K562 (cell line): Measurements from ENCODE around the gene HMOX2. TPM values are rescaled to one million over a fixed set of nuclear protein-coding genes. Genes with fewer than 3 reads are reported as not detected.

Experiments used
- ATAC-seq: fragments of 200-7000 bp; cut with Tn5 transposase; 3 replicates; pipeline ENCODE4 v1.9.1; 2020; ENCODE audit warnings: moderate library complexity
- BruUV-seq: library from RNA; stranded (reverse); fragments of 400-500 nt; replicated peaks from 2 replicates; lab custom pipeline; 2021; lab: Mats Ljungman, UMichigan
- CTCF ChIA-PET: fragments of 300-600 bp; formaldehyde crosslinking; extraction: SDS; loops from one replicate; lab custom pipeline; 2021; ENCODE audit warnings: low intra/inter-chr PET ratio; lab: Yijun Ruan, JAX
- POLR2A ChIA-PET: fragments of 300-600, 350-650 bp; sonication (Branson Sonifier 250); formaldehyde crosslinking; extraction: SDS; loops from one replicate; lab custom pipeline; 2021; ENCODE audit warnings: antibody characterized with exemption, inconsistent platforms; lab: Yijun Ruan, JAX
- DNase-seq, 4 experiments: peaks; one replicate each; pipeline versions ENCODE4 v3.0.0 to v3.0.0-alpha.2; 2011 to 2018; ENCODE audit warnings: low spot score in 3 of 4, mixed read lengths in 3 of 4; ENCODE audit errors: extremely low read depth in 1 of 4
- FAIRE-seq: peaks from 2 replicates; lab custom pipeline; 2011; peaks lifted over from hg19 to GRCh38; lab: Jason Lieb, UNC
- H2AFZ ChIP-seq: 2 replicates; pipeline ENCODE4 v1.6.0; 2011; ENCODE audit warnings: low read depth, low read length, control low read depth, inconsistent platforms
- H3K27ac ChIP-seq: fragments of 200-600 bp; 3 replicates; pipeline ENCODE4 v1.8.0; 2011; ENCODE audit warnings: low read depth, mild to moderate bottlenecking, control low read depth, inconsistent platforms, low read length, moderate library complexity, mixed read lengths; ENCODE audit errors: extremely low read depth
- H3K27me3 ChIP-seq, 2 experiments: fragments of 300-600 bp in 1 of 2; 2 replicates in 1 of 2; 3 replicates in 1 of 2; pipeline versions ENCODE4 v1.6.0 to v1.8.0; 2011; ENCODE audit warnings: inconsistent platforms in 2 of 2, low read length in 2 of 2, mild to moderate bottlenecking in 1 of 2, mixed read lengths in 1 of 2, moderate library complexity in 1 of 2; ENCODE audit not compliant: control insufficient read depth in 2 of 2, insufficient read depth in 2 of 2
- H3K36me3 ChIP-seq: fragments of 300-600 bp; 3 replicates; pipeline ENCODE4 v1.8.0; 2011; ENCODE audit warnings: mild to moderate bottlenecking, low read length, inconsistent platforms; ENCODE audit not compliant: control insufficient read depth, insufficient read depth
- H3K4me1 ChIP-seq, 2 experiments: fragments of 200-600 bp in 1 of 2; replicated peaks in 1 of 2; 2 replicates in 1 of 2; 3 replicates in 1 of 2; pipeline versions ENCODE4 v1.5.1 to v1.8.0; 2011; ENCODE audit warnings: inconsistent platforms in 2 of 2, low read length in 2 of 2, mild to moderate bottlenecking in 1 of 2, mixed read lengths in 1 of 2, moderate library complexity in 1 of 2; ENCODE audit not compliant: control insufficient read depth in 2 of 2, insufficient read depth in 2 of 2
- H3K4me2 ChIP-seq: 2 replicates; pipeline ENCODE4 v1.6.1; 2011; ENCODE audit warnings: low read length, control low read depth, inconsistent platforms, mixed read lengths; ENCODE audit not compliant: insufficient read depth
- H3K4me3 ChIP-seq: fragments of 200-600 bp; sonication (generic), shearing (Covaris generic); 2 replicates; pipeline ENCODE4 v1.5.1; 2016; ENCODE audit warnings: control low read depth, inconsistent platforms
- H3K79me2 ChIP-seq: fragments of 200-600 bp; 3 replicates; pipeline ENCODE4 v1.8.0; 2011; ENCODE audit warnings: low read length, inconsistent platforms; ENCODE audit not compliant: control insufficient read depth, insufficient read depth
- H3K9ac ChIP-seq, 2 experiments: 2 replicates each; pipeline versions ENCODE4 v1.6.0 to v1.6.1; 2011; ENCODE audit warnings: low read depth in 2 of 2, low read length in 2 of 2, control low read depth in 1 of 2, inconsistent platforms in 1 of 2, mild to moderate bottlenecking in 1 of 2, mixed read lengths in 1 of 2; ENCODE audit not compliant: insufficient read depth in 1 of 2
- H3K9me1 ChIP-seq: one replicate; pipeline ENCODE4 v1.6.0; 2011; ENCODE audit warnings: inconsistent platforms, mild to moderate bottlenecking, low read length, moderate library complexity; ENCODE audit not compliant: control insufficient read depth, insufficient read depth
- H3K9me3 ChIP-seq: replicated peaks from 2 replicates; pipeline ENCODE4 v1.5.1; 2011; ENCODE audit warnings: low read depth, low read length, inconsistent platforms; ENCODE audit not compliant: control insufficient read depth, insufficient read depth
- H4K20me1 ChIP-seq: replicated peaks from 2 replicates; pipeline ENCODE4 v1.6.1; 2011; ENCODE audit warnings: low read length, inconsistent platforms, mixed read lengths; ENCODE audit not compliant: control insufficient read depth, insufficient read depth
- ATF6 ChIP-seq: sonication (generic); formaldehyde crosslinking; IDR thresholded peaks from 2 replicates; pipeline ENCODE4 v1.4.0; 2020; ENCODE audit warnings: mild to moderate bottlenecking, missing genetic modification reagents
- BDP1 ChIP-seq: IDR thresholded peaks from 3 replicates; pipeline ENCODE4 v1.6.1; 2011; ENCODE audit not compliant: insufficient read length, insufficient read depth
- E2F5 ChIP-seq: sonication (generic); formaldehyde crosslinking; IDR thresholded peaks from 2 replicates; pipeline ENCODE4 v1.8.0; 2022; ENCODE audit warnings: mild to moderate bottlenecking, missing genetic modification reagents
- ERF ChIP-seq: fragments of 450-650 bp; formaldehyde crosslinking; IDR thresholded peaks from 2 replicates; pipeline ENCODE4 v1.4.0; 2020; ENCODE audit warnings: mild to moderate bottlenecking, mixed read lengths
- LCOR ChIP-seq: sonication (generic); formaldehyde crosslinking; IDR thresholded peaks from 2 replicates; pipeline ENCODE4 v1.8.0; 2022; ENCODE audit warnings: mild to moderate bottlenecking, missing genetic modification reagents
- NR3C1 ChIP-seq: sonication (generic); formaldehyde crosslinking; IDR thresholded peaks from 2 replicates; pipeline ENCODE4 v1.8.1; 2022; ENCODE audit warnings: missing genetic modification reagents
- TFAM ChIP-seq: fragments of 250-450 bp; sonication (Bioruptor Pico); conservative IDR thresholded peaks from 2 replicates; pipeline ENCODE4 v1.5.0; 2021; ENCODE audit warnings: mild to moderate bottlenecking, moderate library complexity
- TFE3 ChIP-seq: fragments of 450-650 bp; formaldehyde crosslinking; IDR thresholded peaks from 2 replicates; pipeline ENCODE4 v1.4.0; 2020; ENCODE audit warnings: mild to moderate bottlenecking, mixed read lengths
- ZBTB26 ChIP-seq: fragments of 450-650 bp; formaldehyde crosslinking; IDR thresholded peaks from 2 replicates; pipeline ENCODE4 v1.4.0; 2022; ENCODE audit warnings: missing genetic modification characterization
- ZKSCAN8 ChIP-seq: fragments of 200-800 bp; sonication (Bioruptor generic); IDR thresholded peaks from 2 replicates; pipeline ENCODE4 v1.6.1; 2016; ENCODE audit warnings: missing genetic modification characterization, missing compliant biosample characterization
- ZNF609 ChIP-seq: sonication (generic); formaldehyde crosslinking; IDR thresholded peaks from 2 replicates; pipeline ENCODE4 v1.8.1; 2023; ENCODE audit warnings: missing genetic modification reagents, mild to moderate bottlenecking, borderline replicate concordance
- WGBS: fragments of 100-300 bp; shearing (Covaris generic); methylation state at CpG from one replicate; pipeline ENCODE4 v1.1.6; 2016; ENCODE audit warnings: low coverage, mixed read lengths; ENCODE audit not compliant: insufficient coverage; ENCODE audit errors: missing lambda C conversion rate; 5-methylcytosine and 5-hydroxymethylcytosine counted together
- in situ Hi-C: fragments of 300-500 bp; cut with MboI; formaldehyde crosslinking; loops from 4 replicates; pipeline ENCODE4 v1.15.0; 2018; ENCODE audit warnings: inconsistent platforms, mixed read lengths
- intact Hi-C: fragments of 100-400 bp; cut with micrococcal nuclease; formaldehyde crosslinking; loops from 2 replicates; pipeline ENCODE4 v1.14.2; 2022
- polyA plus RNA-seq, 8 experiments: library from polyadenylated mRNA; depleted of rRNA in 4 of 8; stranded (reverse) in 5 of 8; unstranded in 3 of 8; fragments of >200 nt; fragmentation: Nextera tagmentation in 2 of 8; fragmentation: Illumina TruSeq in 1 of 8; extraction: Ambion mirVana in 2 of 8; extraction: Trizol in 1 of 8; gene quantifications; 2 replicates each; pipeline versions ENCODE4 v1.2.1 to v1.2.3, GENCODE V29; 2011 to 2014; ENCODE audit warnings: inconsistent platforms in 1 of 8, missing spikeins in 1 of 8
- total RNA-seq, 7 experiments: library from RNA; depleted of rRNA in 6 of 7; stranded (reverse); fragments of >200 nt in 6 of 7; fragmentation: Illumina TruSeq in 2 of 7; extraction: Trizol in 2 of 7; gene quantifications; 2 replicates each; pipeline versions ENCODE4 v1.2.1 to v1.2.3, GENCODE V29; 2011 to 2021; ENCODE audit warnings: low replicate concordance in 1 of 7

The HMOX2 gene
- total and polyA plus RNA-seq, 9 of the 15 experiments (the other 6 are each of a cell fraction or from before 2014, with no cell fraction given), result 26.8 to 87.4 (median 57.4) TPM

GRCh38 chr16:4443271-4443670, 32.9 kb upstream of the HMOX2 start:
- intact Hi-C loops, result no loop called here
- ATAC-seq (no peak), DNase-seq (no peak), FAIRE-seq (no peak)
- no peaks in the 10 kb centered on the region for H4K20me1 ChIP-seq
- in situ Hi-C loops, result no loop called here
- BruUV-seq, result no TSS peak
- no peak overlapping the region for H3K9ac ChIP-seq
- POLR2A ChIA-PET, result interaction anchor here (0.7 to 1.8 kb wide), 2 partner anchors 8 to 10 kb away, joined by 3 to 5 read pairs; no protein-coding TSS in a partner anchor
- H3K79me2 ChIP-seq, result no peaks in the 10 kb centered on the region
- H3K4me2 ChIP-seq, result no peak overlapping the region
- no peaks in the 10 kb centered on the region for H3K4me1 ChIP-seq
- no peak overlapping the region for H3K27ac ChIP-seq
- H3K27me3 ChIP-seq, result no peaks in the 10 kb centered on the region
- H3K36me3 ChIP-seq, result peaks cover 91% of the 10 kb centered on the region
- no peak overlapping the region for H3K4me3 ChIP-seq
- no peaks in the 10 kb centered on the region for H3K9me1 ChIP-seq
- CTCF ChIA-PET, result no interaction called here
- no peaks in the 10 kb centered on the region for H3K9me3 ChIP-seq
- WGBS, result 77% methylated on average over 4 of the region's 5 CpGs
- no peak overlapping the region for H2AFZ ChIP-seq
- TF ChIP-seq ERF (CRISPR knock-in tag), result no peak
- no peak for TF ChIP-seq ZKSCAN8
- no peak for TF ChIP-seq ZNF609 (CRISPR knock-in tag)
- no peak for TF ChIP-seq LCOR (CRISPR knock-in tag)
- TF ChIP-seq E2F5 (CRISPR knock-in tag), result no peak
- no peak for TF ChIP-seq BDP1
- TF ChIP-seq ATF6 (CRISPR knock-in tag), result no peak
- no peak for TF ChIP-seq TFAM (CRISPR knock-in tag)
- TF ChIP-seq ZBTB26 (CRISPR knock-in tag), result no peak
- TF ChIP-seq NR3C1 (CRISPR knock-in tag), result no peak
- TF ChIP-seq TFE3 (CRISPR knock-in tag), result no peak
